ENCODE measurements around the gene HSPB7.
"Not testable (repeated sequence)": the region's sequence is repeated elsewhere in the genome, so short reads cannot be mapped to it uniquely, and the experiment has no call there.

Gene HSPB7

DNA sequence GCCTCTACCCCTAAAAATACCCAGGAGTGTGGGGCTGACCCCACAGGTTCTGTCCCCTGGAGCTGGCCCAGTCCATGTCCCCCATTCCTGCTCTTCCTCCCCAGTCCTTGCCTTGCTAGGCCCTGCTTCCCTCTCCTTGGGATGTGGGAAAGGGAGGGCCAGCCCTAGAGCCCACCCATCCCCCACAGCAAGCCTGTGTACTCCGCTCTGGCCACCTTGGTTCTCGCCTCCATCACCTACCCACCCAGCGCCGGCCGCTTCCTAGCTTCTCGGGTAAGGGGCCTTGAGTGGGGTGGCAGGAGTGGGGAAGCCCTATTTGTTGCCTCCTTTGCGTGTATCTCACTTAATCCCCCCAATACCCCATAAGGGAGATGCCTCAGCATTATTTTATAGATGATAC lies 32.5 kb upstream of the HSPB7 start:
- DNase-seq (ENCODE audit: low spot score), result no peak

DNA sequence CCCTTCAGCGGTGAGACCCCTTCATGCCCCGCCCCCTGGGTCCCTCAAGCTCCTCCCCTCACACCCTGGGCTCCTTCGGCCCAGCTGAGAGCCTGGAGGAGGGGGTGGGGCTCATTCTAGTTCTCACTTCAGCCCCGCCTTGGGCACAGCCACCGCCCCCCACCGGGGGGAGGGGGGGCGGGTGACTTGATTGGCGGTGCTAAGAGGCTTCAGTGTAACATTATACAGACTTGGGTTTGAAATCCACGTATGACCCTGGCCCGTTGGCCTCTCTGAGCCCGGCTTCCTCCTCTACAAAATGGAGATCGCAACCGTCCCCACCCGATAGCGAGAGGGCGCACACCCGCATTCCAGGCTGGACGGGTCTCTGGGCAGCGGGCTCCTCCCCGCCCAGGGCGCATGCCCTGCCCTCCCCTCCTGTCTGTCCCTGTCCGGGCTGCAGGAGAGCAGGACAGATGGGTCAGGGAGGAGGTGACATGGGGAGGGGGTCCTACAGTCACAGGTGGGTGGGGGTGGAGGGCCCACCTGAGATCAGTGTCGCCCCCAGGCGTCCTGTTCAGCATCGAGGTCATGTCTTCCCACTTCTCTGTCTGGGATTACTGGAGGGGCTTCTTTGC lies 30.8 kb upstream of the HSPB7 start:
- DNase-seq (ENCODE audit: low spot score), result peak; percentile 24

- DNase-seq (ENCODE audit: low spot score), result no peak
Measured at GRCh38 chr1:16047791-16048475, 30.1 kb upstream of the HSPB7 start.

- DNase-seq (ENCODE audit: low spot score), result peak; percentile 48
Measured at GRCh38 chr1:16046842-16047241, 29.0 kb upstream of the HSPB7 start.

GRCh38 chr1:16043950-16044349 lies 26.1 kb upstream of the HSPB7 start:
- no peak for DNase-seq (ENCODE audit: low spot score)

- no peak for DNase-seq (ENCODE audit: low spot score)
Measured at GRCh38 chr1:16043521-16043920, 25.7 kb upstream of the HSPB7 start, which contains the start of gene CLCNKB. TSS of gene CLCNKB (plus strand) at chr1:16043782. CDS start at chr1:16044493, 711 bp downstream.

- not testable (repeated sequence) for DNase-seq (ENCODE audit: low spot score)
Measured at GRCh38 chr1:16042654-16043053, 24.8 kb upstream of the HSPB7 start.

DNA sequence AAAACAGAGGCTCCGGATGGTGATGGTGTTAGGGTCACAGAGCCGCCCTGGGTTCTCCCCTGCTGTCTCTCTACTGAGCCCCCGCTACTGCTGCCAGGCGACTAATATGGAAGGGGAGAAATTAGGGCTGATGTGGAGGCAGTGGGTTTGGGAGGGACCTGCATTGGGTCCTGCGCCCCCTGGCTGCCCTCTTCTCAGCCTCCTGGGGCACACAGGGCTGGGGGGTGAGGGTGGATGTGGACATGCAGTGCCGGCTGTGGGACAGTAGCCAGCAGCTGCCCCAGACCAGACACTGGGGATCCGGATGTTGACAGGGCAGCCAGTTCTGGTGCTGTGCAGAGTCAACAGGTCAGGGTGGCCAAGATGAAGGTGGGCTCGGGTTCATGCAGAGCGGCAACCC lies 24.3 kb upstream of the HSPB7 start:
- DNase-seq (ENCODE audit: low spot score), result no peak

DNA sequence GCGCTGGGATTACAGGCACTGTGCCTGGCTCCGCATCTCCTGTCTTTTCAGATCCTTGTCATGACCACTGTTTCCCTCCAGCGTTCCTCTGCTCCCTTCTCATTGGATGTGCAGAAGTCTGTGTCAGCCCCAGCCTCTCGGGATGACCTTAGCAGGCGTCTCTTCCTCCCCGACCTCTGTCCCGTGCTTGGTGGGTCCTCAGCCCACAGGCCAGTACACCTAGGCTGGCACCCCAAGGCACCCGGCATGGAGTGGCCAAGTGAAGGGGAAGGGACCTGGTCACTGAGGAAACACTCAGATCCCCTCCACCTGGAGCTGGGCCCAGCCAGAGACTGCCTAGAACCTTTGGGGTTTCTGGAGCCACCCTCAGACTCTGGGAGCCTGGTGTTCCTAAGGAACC lies 23.4 kb upstream of the HSPB7 start:
- DNase-seq (ENCODE audit: low spot score), result no peak

- not testable (repeated sequence) for DNase-seq (ENCODE audit: low spot score)
Measured at GRCh38 chr1:16039871-16040270, 22.0 kb upstream of the HSPB7 start.

DNA sequence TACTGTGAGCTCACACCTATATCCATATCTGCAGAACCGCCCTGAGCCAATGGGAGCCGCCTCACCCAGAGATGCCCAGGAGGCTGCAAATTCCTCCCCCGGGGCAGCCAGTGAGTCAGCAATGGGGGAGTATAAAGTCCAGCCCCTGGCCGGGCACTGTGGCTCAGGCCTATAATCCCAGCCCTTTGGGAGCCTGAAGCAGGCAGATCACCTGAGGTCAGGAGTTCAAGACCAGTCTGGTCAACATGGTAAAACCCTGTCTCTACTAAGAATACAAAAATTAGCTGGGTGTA lies 20.7 kb upstream of the HSPB7 start:
- DNase-seq (ENCODE audit: low spot score), result no peak

DNA sequence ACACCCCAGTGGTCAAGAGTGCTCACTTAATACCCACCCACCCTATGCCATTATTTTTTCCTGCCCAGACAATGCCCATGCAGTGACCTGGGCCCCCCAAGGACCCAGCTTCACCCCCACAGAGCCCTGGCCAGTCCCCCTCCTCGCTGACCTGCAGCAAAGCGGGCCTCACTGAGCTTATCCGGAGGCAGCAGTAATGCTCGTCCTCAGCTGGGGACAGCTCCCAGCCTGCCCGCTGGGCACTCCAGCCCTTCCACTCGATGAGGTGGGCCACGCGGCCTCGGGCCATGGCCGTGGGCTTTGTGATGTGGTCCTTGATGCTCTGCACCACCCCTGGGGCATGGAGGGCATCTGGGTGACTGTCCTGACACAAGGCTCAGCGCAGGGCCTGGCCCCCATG lies 18.6 kb upstream of the HSPB7 start:
- DNase-seq (ENCODE audit: low spot score), result not testable (repeated sequence)

- not testable (repeated sequence) for DNase-seq (ENCODE audit: low spot score)
Measured at GRCh38 chr1:16033103-16033632, 15.3 kb upstream of the HSPB7 start.

GRCh38 chr1:16032388-16033102 lies 14.7 kb upstream of the HSPB7 start:
- peak; percentile 96 for DNase-seq (ENCODE audit: low spot score)

DNA sequence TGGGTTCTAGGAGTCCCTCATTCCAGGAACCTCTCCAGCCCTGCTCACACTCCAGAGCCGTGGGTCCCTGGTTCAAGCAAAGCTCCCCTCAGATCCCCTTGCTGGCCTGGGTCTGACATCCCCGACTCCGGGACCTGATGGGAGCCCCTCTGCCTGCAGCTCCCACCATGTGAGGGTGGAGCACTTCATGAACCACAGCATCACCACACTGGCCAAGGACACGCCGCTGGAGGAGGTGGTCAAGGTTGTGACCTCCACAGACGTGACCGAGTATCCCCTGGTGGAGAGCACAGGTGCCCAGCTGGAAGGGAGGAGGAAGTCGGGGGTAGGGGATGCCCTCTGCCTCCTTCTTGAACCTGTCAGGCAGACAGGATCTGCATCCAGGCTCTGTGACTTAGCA lies 13.7 kb upstream of the HSPB7 start:
- DNase-seq (ENCODE audit: low spot score), result no peak

- DNase-seq (ENCODE audit: low spot score), result no peak
Measured at GRCh38 chr1:16029288-16029687, 11.4 kb upstream of the HSPB7 start.

- DNase-seq (ENCODE audit: low spot score), result not testable (repeated sequence)
Measured at GRCh38 chr1:16029003-16029268, 11.1 kb upstream of the HSPB7 start.

- DNase-seq (ENCODE audit: low spot score), result no peak
Measured at GRCh38 chr1:16028237-16029002, 10.6 kb upstream of the HSPB7 start.

DNA sequence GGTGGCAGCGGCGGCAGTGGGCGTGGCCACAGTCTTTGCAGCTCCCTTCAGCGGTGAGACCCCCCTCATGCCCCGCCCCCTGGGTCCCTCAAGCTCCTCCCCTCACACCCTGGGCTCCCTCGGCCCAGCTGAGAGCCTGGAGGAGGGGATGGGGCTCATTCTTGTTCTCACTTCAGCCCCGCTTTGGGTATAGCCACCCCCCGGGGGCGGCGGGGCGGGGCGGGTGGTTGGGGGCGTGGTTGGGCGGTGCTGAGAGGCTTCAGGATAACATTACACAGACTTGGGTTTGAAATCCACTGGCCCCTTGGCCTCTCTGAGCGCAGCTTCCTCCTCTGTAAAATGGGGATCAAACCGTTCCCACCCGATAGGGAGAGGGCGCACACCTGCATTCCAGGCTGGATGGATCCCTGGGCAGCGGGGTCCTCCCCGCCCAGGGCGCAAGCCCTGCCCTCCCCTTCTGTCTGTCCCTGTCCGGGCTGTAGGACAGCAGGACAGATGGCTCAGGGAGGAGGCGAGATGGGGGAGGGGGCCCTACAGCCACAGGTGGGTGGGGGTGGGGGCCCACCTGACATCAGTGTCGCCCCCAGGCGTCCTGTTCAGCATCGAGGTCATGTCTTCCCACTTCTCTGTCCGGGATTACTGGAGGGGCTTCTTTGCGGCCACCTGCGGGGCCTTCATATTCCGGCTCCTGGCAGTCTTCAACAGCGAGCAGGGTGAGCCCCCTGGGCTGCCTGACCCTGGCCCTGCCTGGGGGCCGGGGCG lies 9.1 kb upstream of the HSPB7 start:
- no peak for DNase-seq (ENCODE audit: low spot score)

DNA sequence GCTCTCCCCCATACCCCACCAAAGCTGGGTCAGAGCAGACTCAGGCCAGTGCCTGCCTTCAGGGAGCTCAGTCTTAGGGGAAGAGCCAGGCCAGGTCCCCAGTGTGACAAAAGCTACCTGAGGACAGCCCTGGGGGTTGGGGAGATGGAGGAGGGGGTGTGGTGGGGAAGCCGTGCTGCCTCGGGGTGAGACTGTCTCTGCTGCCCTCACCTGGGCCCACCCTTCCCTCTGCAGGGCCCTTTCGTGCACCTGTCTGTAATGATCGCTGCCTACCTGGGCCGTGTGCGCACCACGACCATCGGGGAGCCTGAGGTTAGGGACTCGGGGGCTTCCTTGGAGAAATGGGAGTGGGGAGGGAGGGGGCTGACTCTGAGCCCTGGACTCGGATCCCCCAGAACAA lies 8.5 kb upstream of the HSPB7 start:
- DNase-seq (ENCODE audit: low spot score), result not testable (repeated sequence)

DNA sequence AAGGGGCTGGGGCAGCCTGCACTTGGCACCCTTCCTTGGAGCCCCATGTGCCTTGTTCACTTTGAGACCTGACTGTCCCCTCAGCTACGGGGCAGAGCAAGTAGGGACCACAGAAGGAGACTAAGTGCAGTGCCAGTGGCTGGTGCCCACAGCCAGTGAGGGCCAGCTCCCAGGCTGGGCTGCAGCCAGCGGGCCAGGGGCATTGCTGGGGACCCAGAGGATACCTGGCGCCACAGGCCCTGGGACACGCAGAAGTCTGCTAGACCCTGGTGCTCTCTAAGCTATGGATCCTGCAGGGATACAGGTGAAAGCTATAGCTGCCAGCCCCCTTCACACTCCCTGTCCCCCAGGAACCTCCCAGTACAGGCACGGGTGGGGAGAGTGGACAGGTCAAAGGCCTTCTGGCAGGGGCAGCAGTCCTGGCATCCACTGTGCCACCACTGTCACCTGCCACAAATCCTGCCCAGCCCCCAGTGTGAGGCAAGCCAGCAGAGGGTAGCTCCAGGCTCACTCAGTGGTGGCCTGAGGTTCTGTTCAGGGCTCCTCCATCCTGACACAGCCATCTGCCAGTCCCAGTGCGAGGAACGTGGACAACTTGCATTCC lies 5.3 kb upstream of the HSPB7 start:
- DNase-seq (ENCODE audit: low spot score), result no peak
